HCT116 (cell line): ENCODE data around the gene COL18A1. TPM values are rescaled to one million over a fixed set of nuclear protein-coding genes. Genes with fewer than 3 reads are reported as not detected.

Experiments used
- ATAC-seq: fragments of 200-7000 bp; cut with Tn5 transposase; 2 replicates; pipeline ENCODE4 v1.9.1; 2020; ENCODE audit warnings: mild to moderate bottlenecking, moderate library complexity
- BruUV-seq: library from RNA; stranded (reverse); fragments of 400-500 nt; replicated peaks from 2 replicates; lab custom pipeline; 2021; lab: Mats Ljungman, UMichigan
- CTCF ChIA-PET: fragments of 300-600 bp; sonication (Branson Sonifier 250); formaldehyde crosslinking; loops from one replicate; lab custom pipeline; 2021; ENCODE audit warnings: antibody characterized with exemption; lab: Charles Lee
- POLR2A ChIA-PET: fragments of 300-600, 350-600 bp; sonication (Branson Sonifier 250); formaldehyde crosslinking; loops from one replicate; lab custom pipeline; 2021; ENCODE audit warnings: antibody characterized with exemption; lab: Charles Lee
- RAD21 ChIA-PET, 2 experiments: fragments of 300-600 bp; sonication (Branson Sonifier 250); formaldehyde crosslinking; loops; one replicate each; lab custom pipeline; 2023; ENCODE audit warnings: low total read pairs in 2 of 2; ENCODE audit not compliant: uncharacterized antibody in 2 of 2, unreplicated experiment in 2 of 2, low non-redundant PET in 1 of 2; lab: Charles Lee
- DNase-seq: peaks from one replicate; pipeline ENCODE4 v3.0.0-alpha.2; 2010; ENCODE audit warnings: low read depth, low spot score
- H2AFZ ChIP-seq: fragments of 200-600 bp; shearing (Covaris generic), sonication (generic); 2 replicates; pipeline ENCODE4 v1.6.1; 2017; ENCODE audit warnings: low read depth, mixed run types, mixed read lengths, antibody characterized with exemption, low read length; ENCODE audit not compliant: poor library complexity, severe bottlenecking
- H3K27ac ChIP-seq: 2 replicates; pipeline ENCODE4 v1.5.1; 2012; ENCODE audit warnings: low read depth, low read length
- H3K27me3 ChIP-seq: fragments of 200-600 bp; sonication (generic); 2 replicates; pipeline ENCODE4 v1.6.1; 2016; ENCODE audit warnings: mixed run types, low read length, mixed read lengths; ENCODE audit not compliant: insufficient read depth
- H3K36me3 ChIP-seq, 2 experiments: fragments of 200-500 bp in 1 of 2; fragments of 200-600 bp in 1 of 2; sonication (Bioruptor generic) in 1 of 2; sonication (generic) in 1 of 2; 2 replicates each; pipeline versions ENCODE4 v1.5.1 to v1.6.1; 2014 to 2016; ENCODE audit warnings: low read length in 2 of 2, inconsistent platforms in 1 of 2, mixed read lengths in 1 of 2, mixed run types in 1 of 2; ENCODE audit not compliant: insufficient read depth in 2 of 2, control insufficient read depth in 1 of 2
- H3K4me1 ChIP-seq, 2 experiments: fragments of 200-600 bp in 1 of 2; sonication (generic) in 1 of 2; 2 replicates each; pipeline versions ENCODE4 v1.5.1 to v1.6.1; 2012 to 2017; ENCODE audit warnings: low read length in 2 of 2, inconsistent platforms in 1 of 2, mild to moderate bottlenecking in 1 of 2, mixed read lengths in 1 of 2, mixed run types in 1 of 2, moderate library complexity in 1 of 2; ENCODE audit not compliant: insufficient read depth in 2 of 2, control insufficient read depth in 1 of 2
- H3K4me2 ChIP-seq: fragments of 200-600 bp; sonication (generic); 2 replicates; pipeline ENCODE4 v1.6.1; 2017; ENCODE audit warnings: mixed run types, low read length, mixed read lengths
- H3K4me3 ChIP-seq, 2 experiments: fragments of 200-600 bp in 1 of 2; sonication (generic) in 1 of 2; replicated peaks in 1 of 2; 2 replicates each; pipeline ENCODE4 v1.5.1; 2011 to 2016; ENCODE audit warnings: low read length in 2 of 2, control low read depth in 1 of 2, low read depth in 1 of 2, mild to moderate bottlenecking in 1 of 2, mixed read lengths in 1 of 2, mixed run types in 1 of 2
- H3K79me2 ChIP-seq: fragments of 200-600 bp; sonication (generic); 2 replicates; pipeline ENCODE4 v1.6.1; 2017; ENCODE audit warnings: mild to moderate bottlenecking, mixed run types, low read length, moderate library complexity, mixed read lengths; ENCODE audit not compliant: insufficient read depth
- H3K9ac ChIP-seq: fragments of 200-600 bp; sonication (generic); 2 replicates; pipeline ENCODE4 v1.6.1; 2016; ENCODE audit warnings: low read length, mixed read lengths
- H3K9me2 ChIP-seq: fragments of 200-600 bp; sonication (generic), shearing (Covaris generic); 2 replicates; pipeline ENCODE4 v1.6.1; 2017; ENCODE audit warnings: mixed run types, mild to moderate bottlenecking, moderate library complexity; ENCODE audit not compliant: insufficient read depth
- H3K9me3 ChIP-seq, 2 experiments: fragments of 200-500 bp in 1 of 2; fragments of 200-600 bp in 1 of 2; sonication (Bioruptor generic) in 1 of 2; sonication (generic) in 1 of 2; 2 replicates each; pipeline ENCODE4 v1.6.1; 2014 to 2017; ENCODE audit warnings: low read length in 2 of 2, mixed read lengths in 2 of 2, inconsistent platforms in 1 of 2, low read depth in 1 of 2, mild to moderate bottlenecking in 1 of 2, mixed run types in 1 of 2, moderate library complexity in 1 of 2; ENCODE audit not compliant: control insufficient read depth in 1 of 2, insufficient read depth in 1 of 2
- H4K20me1 ChIP-seq: fragments of 200-600 bp; sonication (generic), shearing (Covaris generic); 2 replicates; pipeline ENCODE4 v1.6.1; 2017; ENCODE audit warnings: mixed run types, mild to moderate bottlenecking, moderate library complexity; ENCODE audit not compliant: insufficient read depth
- CBX3 ChIP-seq: IDR thresholded peaks from 2 replicates; pipeline ENCODE4 v1.6.1; 2012; ENCODE audit warnings: low read depth
- FOSL1 ChIP-seq: IDR thresholded peaks from 2 replicates; pipeline ENCODE4 v1.6.1; 2012; ENCODE audit warnings: low read depth
- MAX ChIP-seq: IDR thresholded peaks from 2 replicates; pipeline ENCODE4 v1.6.1; 2012
- POLR2A ChIP-seq: IDR thresholded peaks from 2 replicates; pipeline ENCODE4 v1.7.0; 2011; ENCODE audit warnings: borderline replicate concordance; ENCODE audit not compliant: insufficient read depth, insufficient read length; ENCODE audit errors: extremely low read depth
- POLR2AphosphoS5 ChIP-seq: IDR thresholded peaks from 2 replicates; pipeline ENCODE4 v1.6.1; 2011; ENCODE audit warnings: mild to moderate bottlenecking, low read depth, low read length, moderate library complexity
- SIN3A ChIP-seq: IDR thresholded peaks from 2 replicates; pipeline ENCODE4 v1.6.1; 2012; ENCODE audit warnings: low read depth
- SRF ChIP-seq: IDR thresholded peaks from 2 replicates; pipeline ENCODE4 v1.6.1; 2012; ENCODE audit warnings: low read depth
- intact Hi-C: fragments of 100-400 bp; cut with micrococcal nuclease; formaldehyde crosslinking; loops from 2 replicates; pipeline ENCODE4 v1.10.0; 2022
- total RNA-seq: library from RNA; stranded (reverse); gene quantifications from one replicate; pipeline ENCODE4 v1.2.1, GENCODE V29; 2021; ENCODE audit not compliant: unreplicated experiment
- TF ChIP-seq, protein P1 (sequence below): IDR thresholded peaks from 2 replicates; pipeline ENCODE4 v1.6.1; 2011; ENCODE audit warnings: mild to moderate bottlenecking, low read length, moderate library complexity; ENCODE audit not compliant: insufficient replicate concordance; ENCODE audit errors: extremely low read depth

The COL18A1 gene
- total RNA-seq, 1 experiment from 2014 or later = 59.5 TPM

- Histone ChIP-seq H3K27me3 (no peaks in the 10 kb centered on the region), H3K9me3 (no peaks in the 10 kb centered on the region), H3K9me2 (no peaks in the 10 kb centered on the region), H3K9ac (no peak overlapping the region), H2AFZ (no peak overlapping the region), H3K4me1 (peaks cover 5 to 8% of the 10 kb centered on the region in 2 experiments; a peak in 3 of 4 replicates), H3K79me2 (peaks cover 4% of the 10 kb centered on the region; the same call in 1 of the 2 replicates), H3K27ac (no peak overlapping the region), H4K20me1 (no peaks in the 10 kb centered on the region), H3K36me3 (peaks cover 0 to 19% of the 10 kb centered on the region in 2 experiments; a peak in 1 of 4 replicates), H3K4me2 (no peak overlapping the region), H3K4me3 (no peak overlapping the region)
- TF ChIP-seq MAX (no peak), FOSL1 (no peak), SRF (no peak), POLR2AphosphoS5 (no peak), CBX3 (no peak), POLR2A (no peak), SIN3A (no peak)
- TF ChIP-seq, protein P1, sequence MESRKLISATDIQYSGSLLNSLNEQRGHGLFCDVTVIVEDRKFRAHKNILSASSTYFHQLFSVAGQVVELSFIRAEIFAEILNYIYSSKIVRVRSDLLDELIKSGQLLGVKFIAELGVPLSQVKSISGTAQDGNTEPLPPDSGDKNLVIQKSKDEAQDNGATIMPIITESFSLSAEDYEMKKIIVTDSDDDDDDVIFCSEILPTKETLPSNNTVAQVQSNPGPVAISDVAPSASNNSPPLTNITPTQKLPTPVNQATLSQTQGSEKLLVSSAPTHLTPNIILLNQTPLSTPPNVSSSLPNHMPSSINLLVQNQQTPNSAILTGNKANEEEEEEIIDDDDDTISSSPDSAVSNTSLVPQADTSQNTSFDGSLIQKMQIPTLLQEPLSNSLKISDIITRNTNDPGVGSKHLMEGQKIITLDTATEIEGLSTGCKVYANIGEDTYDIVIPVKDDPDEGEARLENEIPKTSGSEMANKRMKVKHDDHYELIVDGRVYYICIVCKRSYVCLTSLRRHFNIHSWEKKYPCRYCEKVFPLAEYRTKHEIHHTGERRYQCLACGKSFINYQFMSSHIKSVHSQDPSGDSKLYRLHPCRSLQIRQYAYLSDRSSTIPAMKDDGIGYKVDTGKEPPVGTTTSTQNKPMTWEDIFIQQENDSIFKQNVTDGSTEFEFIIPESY = no peak
- ChIA-PET CTCF (no interaction called here), POLR2A (no interaction called here), RAD21 (no interaction called here)
- DNase-seq (no peak), ATAC-seq (no peak)
- intact Hi-C loops = loop anchor here (10.0 kb wide), 1 partner anchor 349 kb away; no protein-coding TSS in a partner anchor
- no TSS peak for BruUV-seq
Observed at GRCh38 chr21:45475797-45476570, 71.0 kb downstream of the COL18A1 start.
